Mesothelial cell of epicardium (in vitro differentiated cells): ENCODE measurements around the gene SYNDIG1. TPM values are rescaled to one million over a fixed set of nuclear protein-coding genes. Genes with fewer than 3 reads are reported as not detected.

Source experiments
- DNase-seq, 2 experiments: peaks; one replicate each; pipeline ENCODE4 v3.0.0; 2021; ENCODE audit warnings: low spot score in 2 of 2; ENCODE audit not compliant: unreplicated experiment in 2 of 2
- H3K27ac Mint-ChIP-seq: 2 replicates; pipeline ENCODE4 v1.8.0; 2021; ENCODE audit warnings: mixed read lengths
- H3K27me3 Mint-ChIP-seq: 2 replicates; pipeline ENCODE4 v1.8.0; 2021; ENCODE audit warnings: low read depth, mixed read lengths
- H3K36me3 Mint-ChIP-seq: 2 replicates; pipeline ENCODE4 v1.8.0; 2021; ENCODE audit warnings: mixed read lengths
- H3K4me1 Mint-ChIP-seq: 2 replicates; pipeline ENCODE4 v1.8.0; 2021; ENCODE audit warnings: mixed read lengths
- H3K4me3 Mint-ChIP-seq: 2 replicates; pipeline ENCODE4 v1.8.0; 2021; ENCODE audit warnings: mild to moderate bottlenecking, moderate library complexity, mixed read lengths
- H3K9me3 Mint-ChIP-seq: 2 replicates; pipeline ENCODE4 v1.8.0; 2021; ENCODE audit warnings: mixed read lengths
- total RNA-seq: library from RNA; stranded (reverse); gene quantifications from 3 replicates; pipeline ENCODE4 v1.2.1, GENCODE V29; 2021
- TF ChIP-seq, protein P1 (sequence below): fragments of 200-600 bp; sonication (generic); IDR thresholded peaks from one replicate; pipeline ENCODE4 v1.5.0; 2021; ENCODE audit warnings: antibody characterized with exemption; ENCODE audit not compliant: unreplicated experiment

The SYNDIG1 gene
- total RNA-seq, 1 donor from 2014 or later, result 0.80 TPM

DNA sequence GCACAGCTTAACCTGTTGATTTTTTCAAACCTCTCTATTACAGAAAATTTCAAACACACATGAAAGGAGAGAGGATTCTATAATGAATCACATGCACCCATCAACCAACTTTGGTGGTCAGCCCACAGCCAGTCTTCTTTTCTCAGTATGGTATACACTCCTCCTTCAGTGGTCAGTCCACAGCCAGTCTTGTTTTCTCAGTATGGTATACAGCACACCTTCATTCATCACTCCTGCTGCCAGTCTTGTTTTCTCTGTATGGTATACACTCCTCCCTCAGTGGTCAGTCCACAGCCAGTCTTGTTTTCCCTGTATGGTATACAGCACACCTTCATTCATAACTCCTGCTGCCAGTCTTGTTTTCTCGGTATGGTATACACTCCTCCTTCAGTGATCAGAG lies 67.8 kb downstream of the SYNDIG1 start:
- TF ChIP-seq, protein P1, sequence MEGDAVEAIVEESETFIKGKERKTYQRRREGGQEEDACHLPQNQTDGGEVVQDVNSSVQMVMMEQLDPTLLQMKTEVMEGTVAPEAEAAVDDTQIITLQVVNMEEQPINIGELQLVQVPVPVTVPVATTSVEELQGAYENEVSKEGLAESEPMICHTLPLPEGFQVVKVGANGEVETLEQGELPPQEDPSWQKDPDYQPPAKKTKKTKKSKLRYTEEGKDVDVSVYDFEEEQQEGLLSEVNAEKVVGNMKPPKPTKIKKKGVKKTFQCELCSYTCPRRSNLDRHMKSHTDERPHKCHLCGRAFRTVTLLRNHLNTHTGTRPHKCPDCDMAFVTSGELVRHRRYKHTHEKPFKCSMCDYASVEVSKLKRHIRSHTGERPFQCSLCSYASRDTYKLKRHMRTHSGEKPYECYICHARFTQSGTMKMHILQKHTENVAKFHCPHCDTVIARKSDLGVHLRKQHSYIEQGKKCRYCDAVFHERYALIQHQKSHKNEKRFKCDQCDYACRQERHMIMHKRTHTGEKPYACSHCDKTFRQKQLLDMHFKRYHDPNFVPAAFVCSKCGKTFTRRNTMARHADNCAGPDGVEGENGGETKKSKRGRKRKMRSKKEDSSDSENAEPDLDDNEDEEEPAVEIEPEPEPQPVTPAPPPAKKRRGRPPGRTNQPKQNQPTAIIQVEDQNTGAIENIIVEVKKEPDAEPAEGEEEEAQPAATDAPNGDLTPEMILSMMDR, result no peak

DNA sequence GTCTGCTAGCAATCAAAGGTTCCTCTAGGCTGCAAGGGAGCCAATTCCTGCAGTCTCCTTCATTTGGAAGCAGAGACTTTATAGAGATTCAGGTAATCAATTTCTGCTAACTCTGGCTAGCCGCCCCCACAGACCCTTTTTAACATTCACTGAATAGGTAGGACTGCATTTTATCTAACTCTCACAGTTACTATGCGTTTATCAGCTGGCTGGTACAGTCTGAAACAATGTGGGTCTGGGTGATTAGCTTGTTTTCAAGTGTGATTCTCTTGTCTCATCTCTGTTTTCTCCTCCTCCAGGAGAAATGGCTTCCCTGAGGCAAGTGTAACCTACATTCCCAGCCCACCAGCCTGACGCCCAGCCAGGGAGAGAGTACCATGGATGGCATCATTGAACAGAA lies 73.3 kb downstream of the SYNDIG1 start:
- Mint-ChIP-seq H3K9me3 (peaks cover 22% of the 10 kb centered on the region), H3K36me3 (no peaks in the 10 kb centered on the region), H3K27me3 (peaks cover 2% of the 10 kb centered on the region), H3K4me3 (no peak overlapping the region), H3K4me1 (no peaks in the 10 kb centered on the region), H3K27ac (no peak overlapping the region)
- DNase-seq, result no peak
- TF ChIP-seq, protein P1, result no peak

More for the DNA sequence above, 67.8 kb downstream of the SYNDIG1 start:
- Mint-ChIP-seq H3K4me1 (no peaks in the 10 kb centered on the region), H3K27me3 (peaks cover 4% of the 10 kb centered on the region), H3K4me3 (no peak overlapping the region), H3K36me3 (no peaks in the 10 kb centered on the region), H3K9me3 (peaks cover 22% of the 10 kb centered on the region), H3K27ac (no peak overlapping the region)
- no peak for DNase-seq

DNA sequence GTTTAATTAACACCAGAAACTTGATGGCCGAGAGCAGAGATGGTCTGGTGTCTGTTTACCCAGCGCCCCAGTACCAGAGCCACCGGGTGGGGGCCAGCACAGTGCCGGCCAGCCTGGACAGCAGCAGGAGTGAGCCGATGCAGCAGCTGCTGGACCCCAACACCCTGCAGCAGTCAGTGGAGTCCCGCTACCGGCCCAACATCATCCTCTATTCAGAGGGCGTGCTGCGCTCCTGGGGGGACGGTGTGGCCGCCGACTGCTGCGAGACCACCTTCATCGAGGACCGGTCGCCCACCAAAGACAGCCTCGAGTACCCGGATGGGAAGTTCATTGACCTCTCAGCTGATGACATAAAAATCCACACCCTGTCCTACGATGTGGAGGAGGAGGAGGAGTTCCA lies 73.7 kb downstream of the SYNDIG1 start:
- H3K27ac Mint-ChIP-seq, result no peak overlapping the region
- no peak overlapping the region for H3K4me3 Mint-ChIP-seq
- peaks cover 19% of the 10 kb centered on the region for H3K9me3 Mint-ChIP-seq
- peaks cover 2% of the 10 kb centered on the region for H3K27me3 Mint-ChIP-seq
- no peaks in the 10 kb centered on the region for H3K4me1 Mint-ChIP-seq
- no peak for DNase-seq
- no peaks in the 10 kb centered on the region for H3K36me3 Mint-ChIP-seq
- TF ChIP-seq, protein P1, result no peak

DNA sequence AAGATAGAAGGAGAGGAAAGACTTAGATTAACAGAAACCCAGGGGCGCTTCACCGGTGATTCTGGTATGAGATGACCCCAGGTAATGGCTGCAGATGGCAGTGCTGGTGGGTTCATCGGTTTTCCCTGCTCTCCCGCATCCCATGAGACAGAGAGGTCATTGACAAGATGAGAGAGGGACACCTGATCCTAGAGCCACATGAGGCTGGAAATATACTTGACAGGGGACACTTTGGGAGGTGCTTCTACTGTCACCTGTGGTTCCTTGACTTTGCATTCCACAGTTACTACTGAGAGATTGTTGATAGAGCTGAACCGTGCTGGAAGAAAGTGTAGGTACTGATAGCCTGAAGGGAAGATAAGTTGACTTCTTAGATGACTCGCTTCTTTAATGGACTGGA lies 74.3 kb downstream of the SYNDIG1 start:
- Mint-ChIP-seq H3K9me3 (peaks cover 14% of the 10 kb centered on the region), H3K27ac (no peak overlapping the region), H3K36me3 (no peaks in the 10 kb centered on the region), H3K27me3 (peaks cover 2% of the 10 kb centered on the region), H3K4me3 (no peak overlapping the region), H3K4me1 (no peaks in the 10 kb centered on the region)
- DNase-seq, result no peak
- TF ChIP-seq, protein P1, result no peak

DNA sequence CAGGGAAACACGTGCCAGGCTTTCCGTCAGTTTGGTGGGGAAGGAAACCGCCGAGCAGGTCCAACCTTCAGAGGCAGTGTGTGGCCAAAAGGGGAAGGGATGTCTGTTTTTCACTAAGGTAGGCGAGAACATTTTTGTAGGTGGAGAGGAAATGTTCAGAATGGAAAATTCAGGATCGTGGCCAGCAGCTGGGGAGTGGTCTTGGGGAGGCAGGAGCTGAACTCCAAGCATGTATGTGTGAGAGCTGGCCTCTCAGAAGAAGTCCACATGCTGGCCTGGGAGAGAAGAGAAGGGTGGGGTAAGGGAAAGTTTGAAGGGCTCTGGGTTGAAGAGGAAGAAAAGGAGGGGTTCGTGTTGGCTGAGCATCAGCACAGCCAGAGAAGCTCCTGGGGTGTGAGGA lies 74.9 kb downstream of the SYNDIG1 start:
- Mint-ChIP-seq H3K4me1 (no peaks in the 10 kb centered on the region), H3K27me3 (peaks cover 2% of the 10 kb centered on the region), H3K4me3 (no peak overlapping the region), H3K9me3 (peaks cover 8% of the 10 kb centered on the region), H3K36me3 (no peaks in the 10 kb centered on the region), H3K27ac (no peak overlapping the region)
- TF ChIP-seq, protein P1, result no peak
- DNase-seq, result no peak

DNA sequence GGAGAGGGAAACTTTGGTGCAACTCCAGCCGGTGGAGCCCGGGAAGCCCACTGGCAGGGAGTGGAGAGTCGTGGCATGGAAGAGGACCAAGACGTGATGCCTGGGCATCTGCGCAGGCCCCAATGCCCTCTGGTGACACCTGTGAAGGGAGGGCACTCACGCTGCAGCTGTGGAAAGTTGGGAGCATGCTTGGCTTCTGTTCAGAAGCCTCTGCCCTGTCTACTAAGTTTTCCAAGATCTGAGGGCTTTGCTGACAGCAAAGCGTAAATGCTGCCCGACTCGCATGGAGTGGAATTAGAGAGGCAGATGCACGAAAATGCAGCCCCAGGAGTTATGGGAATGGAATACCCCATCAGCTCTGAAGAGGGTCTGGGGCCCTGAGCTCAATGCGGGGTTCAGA lies 75.7 kb downstream of the SYNDIG1 start:
- H3K9me3 Mint-ChIP-seq, result peaks cover 7% of the 10 kb centered on the region
- no peaks in the 10 kb centered on the region for H3K4me1 Mint-ChIP-seq
- H3K27me3 Mint-ChIP-seq, result peaks cover 2% of the 10 kb centered on the region
- no peak for DNase-seq
- no peak overlapping the region for H3K27ac Mint-ChIP-seq
- H3K36me3 Mint-ChIP-seq, result no peaks in the 10 kb centered on the region
- TF ChIP-seq, protein P1, result no peak
- H3K4me3 Mint-ChIP-seq, result no peak overlapping the region
